ENCODE measurements around the gene ZP1. TPM values are rescaled to one million over a fixed set of nuclear protein-coding genes. Genes with fewer than 3 reads are reported as not detected.

Gene ZP1
- total RNA-seq, 1 experiment from 2014 or later: not detected

- no peak overlapping the region for H3K27ac Mint-ChIP-seq (ENCODE audit: low read depth, unreplicated experiment)
- ChIA-PET CTCF (interaction anchor here (1.8 to 3.9 kb wide), 3 partner anchors 9 to 234 kb away, joined by 5 to 15 read pairs (median 6); no protein-coding TSS in a partner anchor), POLR2A (interaction anchor here (1.4 to 1.8 kb wide), 3 partner anchors 9 to 116 kb away, joined by 3 to 5 read pairs (median 3); partner anchors contain the start of gene TMEM109)
- no peak overlapping the region for H3K4me3 Mint-ChIP-seq (ENCODE audit: unreplicated experiment)
- TF ChIP-seq CTCF (IDR thresholded peaks at IDR 0.05; ENCODE audit: unreplicated experiment): no peak
- no peaks in the 10 kb centered on the region for H3K9me3 Mint-ChIP-seq (ENCODE audit: unreplicated experiment)
- intact Hi-C loops (cut with micrococcal nuclease): no loop called here
- no TSS peak for BruUV-seq (replicated peaks)
- no peaks in the 10 kb centered on the region for H3K4me1 Mint-ChIP-seq (ENCODE audit: insufficient read depth, unreplicated experiment)
- H3K27me3 Mint-ChIP-seq (ENCODE audit: insufficient read depth, unreplicated experiment): no peaks in the 10 kb centered on the region
- H3K36me3 Mint-ChIP-seq (ENCODE audit: insufficient read depth, unreplicated experiment): peaks cover 98% of the 10 kb centered on the region
- no peak for DNase-seq (ENCODE audit: unreplicated experiment)
Observed at GRCh38 chr11:60895687-60896086, 28.3 kb downstream of the ZP1 start.

DNA sequence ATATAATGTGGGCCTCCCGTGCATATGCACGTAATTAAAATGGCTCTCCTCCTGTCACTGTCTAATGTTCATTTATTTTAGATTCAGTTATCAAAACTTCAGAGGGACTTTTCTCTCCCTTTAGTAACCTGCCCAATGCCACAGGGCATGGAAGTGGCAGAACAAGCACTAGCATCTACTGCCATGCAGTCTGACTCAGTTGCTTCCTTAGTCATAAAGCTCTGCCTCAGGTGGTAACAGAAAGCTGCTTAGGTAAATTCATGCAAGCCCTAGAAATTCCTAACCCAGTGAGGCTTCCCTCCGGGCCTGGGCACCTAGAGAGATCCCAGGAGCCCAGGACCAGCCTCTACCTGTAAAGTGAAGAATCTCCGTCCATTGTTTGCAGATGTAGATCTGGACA is 30.2 kb downstream of the ZP1 start:
- no peak overlapping the region for H3K4me3 Mint-ChIP-seq (ENCODE audit: unreplicated experiment)
- CTCF ChIA-PET: interaction anchor here (0.6 to 10.1 kb wide), 12 partner anchors 7 to 683 kb away, joined by 3 to 163 read pairs (median 4); no protein-coding TSS in a partner anchor
- no peak for DNase-seq (ENCODE audit: unreplicated experiment)
- intact Hi-C loops (cut with micrococcal nuclease): no loop called here
- POLR2A ChIA-PET: interaction anchor here (1.2 kb wide), 1 partner anchor 8 kb away, joined by 3 read pairs; the partner anchor contains the start of gene PRPF19
- BruUV-seq (replicated peaks): no TSS peak
- no peaks in the 10 kb centered on the region for H3K4me1 Mint-ChIP-seq (ENCODE audit: insufficient read depth, unreplicated experiment)
- peaks cover 98% of the 10 kb centered on the region for H3K36me3 Mint-ChIP-seq (ENCODE audit: insufficient read depth, unreplicated experiment)
- H3K27ac Mint-ChIP-seq (ENCODE audit: low read depth, unreplicated experiment): no peak overlapping the region
- no peak for TF ChIP-seq CTCF (IDR thresholded peaks at IDR 0.05; ENCODE audit: unreplicated experiment)
- no peaks in the 10 kb centered on the region for H3K9me3 Mint-ChIP-seq (ENCODE audit: unreplicated experiment)
- no peaks in the 10 kb centered on the region for H3K27me3 Mint-ChIP-seq (ENCODE audit: insufficient read depth, unreplicated experiment)

DNA sequence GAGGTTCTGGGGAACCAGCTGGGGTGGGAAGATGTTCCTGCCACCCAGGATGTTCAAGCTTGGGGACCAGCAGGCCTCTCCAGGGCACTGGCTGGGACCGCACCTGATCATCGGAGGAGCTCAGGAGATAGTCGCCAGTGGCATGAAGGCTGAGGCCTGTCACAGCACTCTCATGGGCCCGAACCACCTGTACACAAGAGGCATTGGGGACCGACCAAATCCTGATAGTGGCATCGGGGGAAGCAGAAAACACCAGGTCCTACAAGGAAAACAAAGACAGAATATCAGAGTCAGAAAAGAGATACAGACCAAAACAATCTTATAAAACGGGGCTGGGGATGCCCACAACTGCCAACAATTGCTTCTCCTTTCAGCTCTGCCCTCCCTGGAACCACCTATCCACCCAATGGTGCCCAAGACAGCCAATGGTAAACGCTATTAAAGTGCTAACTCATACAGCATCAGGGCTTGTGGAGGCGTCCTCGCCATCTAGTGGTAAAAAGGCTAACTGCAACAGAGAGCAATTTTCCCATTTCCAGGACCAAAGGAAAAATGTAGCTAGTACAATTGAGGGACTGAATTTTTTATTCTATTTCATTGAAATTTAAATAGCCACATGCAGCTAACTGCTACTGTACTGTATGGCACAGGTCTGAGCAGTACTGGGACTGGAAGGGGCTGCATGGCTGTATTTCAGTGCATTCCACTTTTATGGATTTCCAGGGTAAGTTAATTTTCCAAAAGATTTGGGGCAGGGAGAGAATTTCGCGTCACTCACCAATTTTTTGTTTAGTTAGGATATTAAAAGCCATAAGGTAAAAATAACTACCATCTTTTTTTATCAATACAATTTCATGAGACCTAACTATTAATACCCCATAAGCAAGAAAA is 31.9 kb downstream of the ZP1 start:
- H3K36me3 Mint-ChIP-seq (ENCODE audit: insufficient read depth, unreplicated experiment): peaks cover 97% of the 10 kb centered on the region
- no peaks in the 10 kb centered on the region for H3K9me3 Mint-ChIP-seq (ENCODE audit: unreplicated experiment)

More for the DNA sequence above, 31.9 kb downstream of the ZP1 start:
- TF ChIP-seq CTCF (IDR thresholded peaks at IDR 0.05; ENCODE audit: unreplicated experiment): peak; percentile 92
- DNase-seq (ENCODE audit: unreplicated experiment): peak; percentile 64
- CTCF ChIA-PET: interaction anchor here (0.6 to 10.1 kb wide), 43 partner anchors 8 to 1987 kb away, joined by 3 to 163 read pairs (median 5); partner anchors contain the start of genes PTGDR2 and TMEM109
- Mint-ChIP-seq H3K4me3 (ENCODE audit: unreplicated experiment) (no peak overlapping the region), H3K27me3 (ENCODE audit: insufficient read depth, unreplicated experiment) (no peaks in the 10 kb centered on the region), H3K27ac (ENCODE audit: low read depth, unreplicated experiment) (no peak overlapping the region), H3K4me1 (ENCODE audit: insufficient read depth, unreplicated experiment) (peaks cover 5% of the 10 kb centered on the region)
- POLR2A ChIA-PET: interaction anchor here (1.1 to 3.2 kb wide), 5 partner anchors 10 to 68 kb away, joined by 3 to 11 read pairs (median 6); partner anchors contain the start of gene TMEM109
- BruUV-seq (replicated peaks): no TSS peak
- intact Hi-C loops (cut with micrococcal nuclease): loop anchor here (1.0 kb wide), 2 partner anchors 68 to 124 kb away; no protein-coding TSS in a partner anchor
